ENCODE results near the gene SPOP.
A peak's percentile ranks its signal among the peaks of the same experiment; 100 is the strongest.

The SPOP gene

DNA sequence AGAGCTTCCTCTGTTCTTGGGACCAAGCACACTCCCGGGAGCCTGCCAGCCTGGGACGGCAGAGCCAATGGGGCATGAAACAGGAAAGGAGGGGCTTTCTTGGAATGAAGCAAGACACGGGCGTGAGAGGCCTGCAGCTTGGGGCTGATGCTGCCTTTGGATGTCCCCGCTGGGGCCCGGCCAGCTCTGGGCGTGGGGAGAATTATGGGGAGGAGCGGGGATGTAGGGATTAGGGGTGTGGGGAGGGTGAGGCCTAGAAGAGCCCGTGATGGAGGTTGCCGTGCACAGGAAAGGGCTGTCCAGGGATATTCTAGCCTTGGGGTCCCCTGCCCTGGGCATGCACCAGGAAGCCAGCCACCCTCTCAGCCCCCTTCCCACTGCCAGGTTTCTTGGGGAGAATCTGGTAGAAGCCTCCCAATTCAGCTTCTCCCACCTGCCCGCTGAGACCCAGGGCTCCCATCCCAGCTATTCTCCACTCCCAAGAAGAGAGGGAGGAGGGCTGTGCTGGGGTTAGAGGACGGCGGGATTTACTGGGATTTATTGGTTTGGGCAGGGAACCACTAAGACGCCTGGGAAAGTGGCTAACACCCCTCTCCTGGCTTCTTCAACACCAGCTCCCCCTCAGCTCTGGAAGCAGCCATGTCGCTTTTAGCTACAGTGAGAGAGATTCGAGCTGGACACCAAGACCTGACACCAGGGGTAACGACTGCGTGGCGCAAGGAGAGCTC, 122.2 kb downstream of the SPOP start:
- no peaks in the 10 kb centered on the region for H3K9me3 ChIP-seq (ENCODE audit: control insufficient read depth, insufficient read depth, low read depth, low read length)
- peak overlapping the region; percentile 12; the same call in 1 of the 2 replicates for H3K27ac ChIP-seq (ENCODE audit: extremely low read depth, low read depth, low read length)
- H3K4me1 ChIP-seq (ENCODE audit: control insufficient read depth, insufficient read depth, low read length) = 0 out of 2 replicates have a peak, but pooled peaks cover 2% of the 10 kb centered on the region
- CTCF ChIA-PET = interaction anchor here (0.5 to 9.5 kb wide), 73 partner anchors 9 to 768 kb away, joined by 3 to 303 read pairs (median 6); partner anchors contain the start of genes DLX3, NGFR, PHB1 and SLC35B1
- TF ChIP-seq GLIS2 (tag by site-specific recombination; IDR thresholded peaks at IDR 0.05) (no peak), ZNF776 (tag by site-specific recombination; IDR thresholded peaks at IDR 0.05; ENCODE audit: borderline replicate concordance) (no peak), ZNF341 (tag by site-specific recombination; IDR thresholded peaks at IDR 0.05; ENCODE audit: low read depth) (peak; percentile 23; the same call in 1 of the 2 replicates), ZNF394 (tag by site-specific recombination; IDR thresholded peaks at IDR 0.05; ENCODE audit: borderline replicate concordance) (no peak), ZNF677 (tag by site-specific recombination; IDR thresholded peaks at IDR 0.05) (no peak)
- POLR2A ChIA-PET = interaction anchor here (1.3 to 1.4 kb wide), 3 partner anchors 141 to 208 kb away, joined by 5 to 7 read pairs (median 6); partner anchors contain the start of genes FAM117A and PHB1
- no peak overlapping the region for H3K4me3 ChIP-seq (ENCODE audit: low read depth, low read length)
- no peaks in the 10 kb centered on the region for H3K36me3 ChIP-seq (ENCODE audit: control insufficient read depth in 2 of 2, insufficient read depth in 1 of 2, low read length in 2 of 2)

DNA sequence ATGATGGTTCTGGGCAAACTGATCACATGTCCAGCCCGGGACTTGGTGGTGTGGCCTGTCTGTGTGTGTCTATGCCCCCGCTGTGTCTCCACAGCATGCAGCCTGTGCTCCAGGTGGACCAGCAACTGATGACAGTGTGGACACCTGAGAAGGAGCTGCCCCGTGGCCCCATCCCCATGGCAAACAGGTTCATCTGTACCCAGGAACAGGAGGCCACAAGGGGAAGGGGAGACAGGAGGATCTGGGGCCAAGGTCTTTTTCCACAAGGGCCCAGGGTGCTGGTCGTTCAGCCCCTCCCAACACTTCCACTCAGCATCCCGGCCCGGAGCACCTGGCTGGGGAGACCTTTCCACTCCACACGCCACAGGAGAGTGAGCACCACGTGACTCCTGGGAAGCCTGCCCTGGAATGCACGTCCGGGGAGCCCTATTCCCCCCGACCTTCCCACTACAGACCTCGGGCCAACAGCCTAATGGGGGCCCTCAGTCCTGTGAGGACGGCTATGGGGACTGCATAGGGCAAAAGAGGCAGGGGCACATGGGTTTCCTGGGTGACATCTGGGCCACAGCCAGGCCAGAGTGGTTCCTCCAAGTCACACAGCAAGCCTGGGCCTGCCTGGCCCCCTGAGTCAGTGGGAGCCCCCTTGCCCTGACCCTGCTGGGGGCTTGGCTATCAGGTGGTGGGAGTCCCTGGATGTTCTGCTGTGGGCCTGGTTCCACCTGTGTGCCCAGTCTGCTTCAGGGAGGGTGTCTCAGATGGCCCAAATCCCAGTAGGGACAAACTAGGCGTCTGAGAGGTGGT, 123.0 kb downstream of the SPOP start:
- CTCF ChIA-PET = interaction anchor here (0.7 to 9.5 kb wide), 31 partner anchors 9 to 442 kb away, joined by 3 to 303 read pairs (median 15); partner anchors contain the start of genes DLX3, NGFR, PHB1 and SLC35B1
- TF ChIP-seq ZNF354C (tag by site-specific recombination; IDR thresholded peaks at IDR 0.05; ENCODE audit: borderline replicate concordance, low read depth) = no peak
- peak; percentile 39 for TF ChIP-seq ZNF585B (tag by site-specific recombination; IDR thresholded peaks at IDR 0.05)
- POLR2A ChIA-PET = no interaction called here

GRCh38 chr17:49553676-49554335, 124.1 kb downstream of the SPOP start:
- CTCF ChIA-PET = interaction anchor here (0.5 to 9.5 kb wide), 7 partner anchors 49 to 1528 kb away, joined by 3 to 303 read pairs (median 14); no protein-coding TSS in a partner anchor
- Histone ChIP-seq H3K36me3 (ENCODE audit: control insufficient read depth in 2 of 2, insufficient read depth in 1 of 2, low read length in 2 of 2) (no peaks in the 10 kb centered on the region), H3K4me3 (ENCODE audit: low read depth, low read length) (no peak overlapping the region), H3K27ac (ENCODE audit: extremely low read depth, low read depth, low read length) (no peak overlapping the region), H3K4me1 (ENCODE audit: control insufficient read depth, insufficient read depth, low read length) (0 out of 2 replicates have a peak, but pooled peaks cover 2% of the 10 kb centered on the region), H3K9me3 (ENCODE audit: control insufficient read depth, insufficient read depth, low read depth, low read length) (no peaks in the 10 kb centered on the region)
- POLR2A ChIA-PET = interaction anchor here (1.1 kb wide), 2 partner anchors 89 to 140 kb away, joined by 3 read pairs; partner anchors contain the start of gene PHB1
- TF ChIP-seq ZFHX2 (tag by site-specific recombination; conservative IDR thresholded peaks at IDR 0.05) (no peak), BCL11B (tag by site-specific recombination; IDR thresholded peaks at IDR 0.05; ENCODE audit: low read depth) (no peak), GLIS1 (tag by site-specific recombination; IDR thresholded peaks at IDR 0.05) (no peak), ZBTB44 (tag by site-specific recombination; IDR thresholded peaks at IDR 0.05) (no peak), ZNF529 (tag by site-specific recombination; IDR thresholded peaks at IDR 0.05; ENCODE audit: insufficient replicate concordance) (no peak), ZFP3 (tag by site-specific recombination; IDR thresholded peaks at IDR 0.05; ENCODE audit: low read depth) (peak; percentile 91), ZNF707 (tag by site-specific recombination; IDR thresholded peaks at IDR 0.05) (no peak), ZNF548 (tag by site-specific recombination; IDR thresholded peaks at IDR 0.05) (no peak)

More for the DNA sequence above, 123.0 kb downstream of the SPOP start:
- 0 out of 2 replicates have a peak, but pooled peaks cover 2% of the 10 kb centered on the region for H3K4me1 ChIP-seq (ENCODE audit: control insufficient read depth, insufficient read depth, low read length)
- no peaks in the 10 kb centered on the region for H3K36me3 ChIP-seq (ENCODE audit: control insufficient read depth in 2 of 2, insufficient read depth in 1 of 2, low read length in 2 of 2)
- no peak overlapping the region for H3K27ac ChIP-seq (ENCODE audit: extremely low read depth, low read depth, low read length)
- no peak overlapping the region for H3K4me3 ChIP-seq (ENCODE audit: low read depth, low read length)
- H3K9me3 ChIP-seq (ENCODE audit: control insufficient read depth, insufficient read depth, low read depth, low read length) = no peaks in the 10 kb centered on the region
